Measurements from ENCODE around the gene HRAS. TPM values are rescaled to one million over a fixed set of nuclear protein-coding genes. Genes with fewer than 3 reads are reported as not detected.

The HRAS gene
- total and polyA plus RNA-seq, 4 donors: 20.5 to 133 (median 69.7) TPM

DNA sequence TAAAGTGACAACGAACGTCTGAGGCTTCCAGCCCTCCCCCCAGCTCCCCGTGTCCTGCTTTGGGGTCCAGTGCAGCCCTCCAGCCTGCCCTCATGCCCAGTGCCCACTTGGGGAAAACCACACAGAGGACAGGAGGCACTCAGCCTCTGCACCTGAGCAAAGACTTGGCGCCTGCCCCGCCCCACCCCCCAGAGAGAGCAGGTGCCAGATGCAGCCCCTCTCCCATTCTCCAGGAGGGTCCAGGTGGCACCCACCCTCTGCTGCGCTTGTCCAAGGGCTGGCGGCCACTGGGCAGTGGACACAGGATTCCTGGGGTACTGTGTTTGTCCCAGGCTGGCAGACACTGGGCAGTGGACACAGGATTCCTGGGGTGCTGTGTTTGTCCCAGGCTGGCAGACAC is 44.0 kb downstream of the HRAS start:
- no peaks in the 10 kb centered on the region for H3K9me3 ChIP-seq (ENCODE audit: control insufficient read depth in 4 of 4, insufficient read depth in 3 of 4, low read length in 3 of 4)
- WGBS, 2 donors: 90 to 91% methylated on average over 7 of the region's 7 CpGs
- TF ChIP-seq, protein P1, sequence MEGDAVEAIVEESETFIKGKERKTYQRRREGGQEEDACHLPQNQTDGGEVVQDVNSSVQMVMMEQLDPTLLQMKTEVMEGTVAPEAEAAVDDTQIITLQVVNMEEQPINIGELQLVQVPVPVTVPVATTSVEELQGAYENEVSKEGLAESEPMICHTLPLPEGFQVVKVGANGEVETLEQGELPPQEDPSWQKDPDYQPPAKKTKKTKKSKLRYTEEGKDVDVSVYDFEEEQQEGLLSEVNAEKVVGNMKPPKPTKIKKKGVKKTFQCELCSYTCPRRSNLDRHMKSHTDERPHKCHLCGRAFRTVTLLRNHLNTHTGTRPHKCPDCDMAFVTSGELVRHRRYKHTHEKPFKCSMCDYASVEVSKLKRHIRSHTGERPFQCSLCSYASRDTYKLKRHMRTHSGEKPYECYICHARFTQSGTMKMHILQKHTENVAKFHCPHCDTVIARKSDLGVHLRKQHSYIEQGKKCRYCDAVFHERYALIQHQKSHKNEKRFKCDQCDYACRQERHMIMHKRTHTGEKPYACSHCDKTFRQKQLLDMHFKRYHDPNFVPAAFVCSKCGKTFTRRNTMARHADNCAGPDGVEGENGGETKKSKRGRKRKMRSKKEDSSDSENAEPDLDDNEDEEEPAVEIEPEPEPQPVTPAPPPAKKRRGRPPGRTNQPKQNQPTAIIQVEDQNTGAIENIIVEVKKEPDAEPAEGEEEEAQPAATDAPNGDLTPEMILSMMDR (IDR thresholded peaks at IDR 0.05; ENCODE audit: control extremely low read depth, extremely low read depth): no peak
- H3K9ac ChIP-seq (ENCODE audit: insufficient read depth in 1 of 2, low read length in 2 of 2): no peak overlapping the region
- H3K36me3 ChIP-seq (ENCODE audit: control insufficient read depth in 4 of 4, insufficient read depth in 4 of 4, low read length in 4 of 4): peaks cover 0 to 52% (median 14%) of the 10 kb centered on the region in 4 donors
- ATAC-seq (ENCODE audit: insufficient read depth, low FRiP score) (no peak), DNase-seq (no peak)
- H3K4me1 ChIP-seq (ENCODE audit: control insufficient read depth in 5 of 5, insufficient read depth in 5 of 5, low read length in 5 of 5): no peaks in the 10 kb centered on the region
- no peak overlapping the region for H3K27ac ChIP-seq (ENCODE audit: low read depth in 1 of 2, low read length in 1 of 2)
- no peaks in the 10 kb centered on the region for H3K27me3 ChIP-seq (ENCODE audit: control insufficient read depth in 3 of 3, insufficient read depth in 3 of 3, low read length in 2 of 3)
- no peak overlapping the region for H3K4me3 ChIP-seq

GRCh38 chr11:490930-491260 is 44.5 kb downstream of the HRAS start:
- H3K36me3 ChIP-seq (ENCODE audit: control insufficient read depth in 4 of 4, insufficient read depth in 4 of 4, low read length in 4 of 4): peaks cover 0 to 52% (median 12%) of the 10 kb centered on the region in 4 donors
- DNase-seq (no peak), ATAC-seq (ENCODE audit: insufficient read depth, low FRiP score) (no peak)
- H3K4me3 ChIP-seq: no peak overlapping the region
- no peak overlapping the region for H3K27ac ChIP-seq (ENCODE audit: low read depth in 1 of 2, low read length in 1 of 2)
- H3K27me3 ChIP-seq (ENCODE audit: control insufficient read depth in 3 of 3, insufficient read depth in 3 of 3, low read length in 2 of 3): no peaks in the 10 kb centered on the region
- no peak overlapping the region for H3K9ac ChIP-seq (ENCODE audit: insufficient read depth in 1 of 2, low read length in 2 of 2)
- 91 to 92% methylated on average over 15 of the region's 15 CpGs for WGBS, 2 donors
- TF ChIP-seq, protein P1 (IDR thresholded peaks at IDR 0.05; ENCODE audit: control extremely low read depth, extremely low read depth): no peak
- no peaks in the 10 kb centered on the region for H3K9me3 ChIP-seq (ENCODE audit: control insufficient read depth in 4 of 4, insufficient read depth in 3 of 4, low read length in 3 of 4)
- H3K4me1 ChIP-seq (ENCODE audit: control insufficient read depth in 5 of 5, insufficient read depth in 5 of 5, low read length in 5 of 5): no peaks in the 10 kb centered on the region

GRCh38 chr11:490186-490929 is 45.0 kb downstream of the HRAS start:
- DNase-seq (no peak), ATAC-seq (ENCODE audit: insufficient read depth, low FRiP score) (no peak)
- WGBS, 2 donors: 95 to 96% methylated on average over 38 of the region's 38 CpGs
- Histone ChIP-seq H3K9ac (ENCODE audit: insufficient read depth in 1 of 2, low read length in 2 of 2) (no peak overlapping the region), H3K36me3 (ENCODE audit: control insufficient read depth in 4 of 4, insufficient read depth in 4 of 4, low read length in 4 of 4) (peaks cover 0 to 48% (median 12%) of the 10 kb centered on the region in 4 donors), H3K4me1 (ENCODE audit: control insufficient read depth in 5 of 5, insufficient read depth in 5 of 5, low read length in 5 of 5) (no peaks in the 10 kb centered on the region), H3K9me3 (ENCODE audit: control insufficient read depth in 4 of 4, insufficient read depth in 3 of 4, low read length in 3 of 4) (no peaks in the 10 kb centered on the region), H3K4me3 (no peak overlapping the region), H3K27me3 (ENCODE audit: control insufficient read depth in 3 of 3, insufficient read depth in 3 of 3, low read length in 2 of 3) (no peaks in the 10 kb centered on the region), H3K27ac (ENCODE audit: low read depth in 1 of 2, low read length in 1 of 2) (no peak overlapping the region)
- TF ChIP-seq, protein P1 (IDR thresholded peaks at IDR 0.05; ENCODE audit: control extremely low read depth, extremely low read depth): no peak

Measured in lung (tissue), 12 donors.